Vagina (tissue), 2 donors: ENCODE results near the gene ZFX.

Source experiments
- POLR2A ChIP-seq, 2 donors: fragments of 450-650 bp; IDR thresholded peaks; one replicate each; pipeline ENCODE4 v1.6.1; 2017; ENCODE audit warnings: antibody characterized with exemption in 2 of 2, mild to moderate bottlenecking in 2 of 2, moderate library complexity in 2 of 2
- TF ChIP-seq, protein P1 (sequence below), 3 experiments: fragments of 450-650 bp in 2 of 3; fragments of 200-600 bp in 1 of 3; sonication (generic) in 1 of 3; IDR thresholded peaks; one replicate each; pipeline ENCODE4 v1.5.1; 2017 to 2019; ENCODE audit warnings: antibody characterized with exemption in 3 of 3, mild to moderate bottlenecking in 2 of 3, moderate library complexity in 2 of 3

- TF ChIP-seq POLR2A (IDR thresholded peaks at IDR 0.05) = no peak
- TF ChIP-seq, protein P1, sequence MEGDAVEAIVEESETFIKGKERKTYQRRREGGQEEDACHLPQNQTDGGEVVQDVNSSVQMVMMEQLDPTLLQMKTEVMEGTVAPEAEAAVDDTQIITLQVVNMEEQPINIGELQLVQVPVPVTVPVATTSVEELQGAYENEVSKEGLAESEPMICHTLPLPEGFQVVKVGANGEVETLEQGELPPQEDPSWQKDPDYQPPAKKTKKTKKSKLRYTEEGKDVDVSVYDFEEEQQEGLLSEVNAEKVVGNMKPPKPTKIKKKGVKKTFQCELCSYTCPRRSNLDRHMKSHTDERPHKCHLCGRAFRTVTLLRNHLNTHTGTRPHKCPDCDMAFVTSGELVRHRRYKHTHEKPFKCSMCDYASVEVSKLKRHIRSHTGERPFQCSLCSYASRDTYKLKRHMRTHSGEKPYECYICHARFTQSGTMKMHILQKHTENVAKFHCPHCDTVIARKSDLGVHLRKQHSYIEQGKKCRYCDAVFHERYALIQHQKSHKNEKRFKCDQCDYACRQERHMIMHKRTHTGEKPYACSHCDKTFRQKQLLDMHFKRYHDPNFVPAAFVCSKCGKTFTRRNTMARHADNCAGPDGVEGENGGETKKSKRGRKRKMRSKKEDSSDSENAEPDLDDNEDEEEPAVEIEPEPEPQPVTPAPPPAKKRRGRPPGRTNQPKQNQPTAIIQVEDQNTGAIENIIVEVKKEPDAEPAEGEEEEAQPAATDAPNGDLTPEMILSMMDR (IDR thresholded peaks at IDR 0.05) = no peak
Measured at GRCh38 chrX:24175276-24175675, 25.7 kb downstream of the ZFX start.
